ENCODE measurements around the gene RAD23B. TPM values are rescaled to one million over a fixed set of nuclear protein-coding genes. Genes with fewer than 3 reads are reported as not detected.

RAD23B gene
- total RNA-seq, 2 experiments from 2014 or later = 104 to 106 TPM

DNA sequence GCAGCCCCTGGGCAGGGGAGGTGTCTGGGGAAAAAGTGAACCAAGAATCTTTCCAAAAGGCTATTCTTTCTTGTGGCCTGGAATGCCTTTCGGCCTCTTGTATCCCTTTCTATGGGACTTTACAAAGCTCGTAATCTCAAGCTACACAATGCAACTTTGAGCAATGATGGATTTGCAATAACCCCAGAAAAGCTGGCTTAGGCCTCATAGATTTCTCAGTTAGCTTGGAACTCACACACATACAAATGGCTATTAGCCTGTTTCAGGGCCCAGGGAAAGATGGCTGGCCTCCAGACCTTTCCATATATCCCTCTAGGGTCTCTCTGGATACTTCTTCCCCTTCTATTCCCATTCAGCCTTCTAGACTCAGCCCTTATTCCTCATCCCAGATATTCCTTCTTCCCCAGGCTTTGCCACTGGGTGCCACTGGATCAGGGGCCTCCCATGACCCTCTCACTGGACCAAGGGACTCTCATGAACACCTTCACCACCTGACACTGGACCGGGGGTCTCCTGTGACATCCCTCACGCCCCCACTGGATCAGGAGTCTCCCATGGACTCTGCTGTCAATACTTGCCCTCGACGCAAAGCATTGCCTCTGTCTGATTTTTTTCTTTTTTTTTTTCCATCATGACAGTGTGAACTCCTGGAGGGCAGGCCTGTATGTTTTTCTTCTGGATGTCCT lies 59.5 kb downstream of the RAD23B start:
- peaks cover 12% of the 10 kb centered on the region for H3K4me1 Mint-ChIP-seq (ENCODE audit: low read depth)
- H3K27ac Mint-ChIP-seq = no peak overlapping the region
- peak; percentile 9 for DNase-seq
- H3K4me3 Mint-ChIP-seq = no peak overlapping the region
- ChIA-PET POLR2A (interaction anchor here (1.5 kb wide), 1 partner anchor 59 kb away, joined by 10 read pairs; the partner anchor contains the start of gene RAD23B), CTCF (interaction anchor here (0.7 to 3.5 kb wide), 9 partner anchors 19 to 205 kb away, joined by 3 to 26 read pairs (median 11); partner anchors contain the start of gene RAD23B)
- H3K27me3 Mint-ChIP-seq (ENCODE audit: low read depth) = no peaks in the 10 kb centered on the region
- no peak for ATAC-seq
- H3K9me3 Mint-ChIP-seq (ENCODE audit: insufficient read depth) = no peaks in the 10 kb centered on the region
- peaks cover 7% of the 10 kb centered on the region for H3K36me3 Mint-ChIP-seq (ENCODE audit: low read depth)

DNA sequence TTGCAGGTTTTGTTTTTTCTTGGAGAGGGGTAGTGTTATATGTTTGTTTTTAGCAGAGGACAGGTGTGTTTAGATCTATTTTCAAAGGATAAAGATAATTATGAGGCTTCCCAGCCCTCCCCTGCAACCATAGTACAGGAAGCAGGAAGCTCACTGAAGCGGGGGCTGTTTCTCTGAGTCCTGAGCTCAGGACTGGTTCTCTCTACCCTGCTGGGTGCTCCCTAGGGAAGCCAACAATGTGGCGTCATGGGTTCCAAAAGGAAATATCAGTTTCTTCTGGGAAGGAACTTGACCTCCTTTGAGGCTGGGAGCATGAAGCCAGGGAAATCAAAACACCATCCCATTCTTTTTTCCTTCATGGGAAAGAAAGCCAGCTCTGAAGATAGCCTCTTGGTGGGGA lies 62.2 kb downstream of the RAD23B start:
- Mint-ChIP-seq H3K4me1 (ENCODE audit: low read depth) (peaks cover 12% of the 10 kb centered on the region), H3K9me3 (ENCODE audit: insufficient read depth) (no peaks in the 10 kb centered on the region), H3K27me3 (ENCODE audit: low read depth) (no peaks in the 10 kb centered on the region), H3K4me3 (no peak overlapping the region), H3K36me3 (ENCODE audit: low read depth) (no peaks in the 10 kb centered on the region), H3K27ac (no peak overlapping the region)
- CTCF ChIA-PET = interaction anchor here (1.0 to 1.3 kb wide), 4 partner anchors 17 to 208 kb away, joined by 3 to 4 read pairs (median 3); no protein-coding TSS in a partner anchor
- ATAC-seq = no peak
- POLR2A ChIA-PET = interaction anchor here (1.0 to 1.1 kb wide), 2 partner anchors 62 to 64 kb away, joined by 4 to 7 read pairs; no protein-coding TSS in a partner anchor
- peak; percentile 17 for DNase-seq

DNA sequence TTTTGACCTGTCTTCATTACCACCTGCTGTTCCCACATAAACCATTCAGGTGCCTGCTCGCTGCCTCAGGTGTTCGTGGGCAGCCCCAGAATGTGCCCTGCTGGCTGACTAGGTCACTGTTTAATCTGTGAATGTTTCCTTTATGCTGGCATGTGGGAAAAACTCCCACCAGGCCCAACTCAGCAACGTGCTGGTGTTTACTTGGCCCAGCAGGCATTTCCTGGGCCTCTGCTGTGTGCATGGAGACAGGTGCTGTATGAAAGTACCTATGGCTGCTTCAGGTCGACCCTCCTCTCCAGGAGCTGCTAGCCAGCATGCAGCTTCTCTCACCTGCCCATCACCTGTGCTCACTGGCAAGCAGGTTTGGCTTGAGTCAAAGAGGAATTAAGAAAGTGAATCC lies 65.8 kb downstream of the RAD23B start:
- peak; percentile 3 for DNase-seq
- Mint-ChIP-seq H3K27ac (no peak overlapping the region), H3K27me3 (ENCODE audit: low read depth) (peaks cover 4% of the 10 kb centered on the region), H3K4me3 (no peak overlapping the region), H3K4me1 (ENCODE audit: low read depth) (peaks cover 6% of the 10 kb centered on the region), H3K36me3 (ENCODE audit: low read depth) (no peaks in the 10 kb centered on the region), H3K9me3 (ENCODE audit: insufficient read depth) (no peaks in the 10 kb centered on the region)
- CTCF ChIA-PET = interaction anchor here (1.5 kb wide), 1 partner anchor 8 kb away, joined by 8 read pairs; no protein-coding TSS in a partner anchor
- POLR2A ChIA-PET = interaction anchor here (0.6 kb wide), 1 partner anchor 23 kb away, joined by 4 read pairs; no protein-coding TSS in a partner anchor
- no peak for ATAC-seq

DNA sequence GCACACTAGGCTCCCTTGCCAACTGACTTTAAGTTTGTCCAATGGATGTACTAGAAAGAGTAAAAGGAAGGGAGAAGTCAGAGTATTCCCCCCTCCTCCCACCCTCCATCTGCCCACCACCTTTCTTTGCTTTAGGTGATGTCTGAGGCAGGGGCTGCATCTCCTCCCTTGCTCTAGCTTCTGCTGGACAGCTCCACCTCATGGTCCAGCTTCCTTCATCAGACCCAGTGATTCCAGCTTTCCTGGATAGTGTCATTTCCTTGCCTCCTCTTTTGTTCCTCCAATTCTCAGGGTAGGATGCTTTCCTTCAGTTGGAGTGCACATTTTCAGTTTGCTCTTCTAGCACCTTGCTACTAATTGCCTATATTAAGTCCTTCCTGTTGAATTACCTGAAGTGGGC lies 67.4 kb downstream of the RAD23B start:
- Mint-ChIP-seq H3K9me3 (ENCODE audit: insufficient read depth) (no peaks in the 10 kb centered on the region), H3K27me3 (ENCODE audit: low read depth) (peaks cover 4% of the 10 kb centered on the region), H3K4me1 (ENCODE audit: low read depth) (no peaks in the 10 kb centered on the region), H3K36me3 (ENCODE audit: low read depth) (no peaks in the 10 kb centered on the region), H3K27ac (no peak overlapping the region), H3K4me3 (no peak overlapping the region)
- DNase-seq (no peak), ATAC-seq (no peak)
- ChIA-PET CTCF (interaction anchor here (1.5 kb wide), 1 partner anchor 9 kb away, joined by 8 read pairs; no protein-coding TSS in a partner anchor), POLR2A (no interaction called here)

DNA sequence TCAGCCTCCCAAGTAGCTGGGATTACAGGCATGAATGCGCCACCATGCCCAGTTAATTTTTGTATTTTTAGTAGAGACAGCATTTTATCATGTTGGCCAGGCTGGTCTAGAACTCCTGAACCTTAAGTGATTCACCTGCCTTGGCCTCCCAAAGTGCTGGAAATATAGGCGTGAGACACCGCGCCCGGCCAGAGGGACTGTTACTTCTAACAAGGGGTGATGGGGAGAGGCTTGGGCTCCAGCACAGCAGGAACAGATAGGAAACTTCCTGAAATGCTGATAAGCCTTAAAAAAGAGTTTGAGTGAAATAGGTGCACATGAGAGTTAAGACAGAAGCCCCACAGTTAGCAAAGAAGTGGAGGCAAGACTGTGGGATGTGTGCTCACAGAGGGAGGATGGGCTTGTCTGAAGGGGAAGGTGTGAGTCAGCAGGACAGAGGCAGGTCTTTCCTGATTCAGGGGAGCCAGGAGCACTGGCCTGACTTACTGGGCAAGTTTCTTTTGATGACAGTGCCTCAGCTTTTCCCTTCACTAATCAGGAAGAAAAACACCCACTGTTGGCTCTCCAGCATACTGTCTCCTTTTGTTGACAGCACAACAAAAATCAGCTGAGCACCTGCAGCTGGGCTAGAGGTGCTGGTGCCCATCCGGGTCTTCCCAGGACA lies 68.4 kb downstream of the RAD23B start:
- Mint-ChIP-seq H3K27ac (no peak overlapping the region), H3K4me1 (ENCODE audit: low read depth) (no peaks in the 10 kb centered on the region), H3K9me3 (ENCODE audit: insufficient read depth) (no peaks in the 10 kb centered on the region), H3K27me3 (ENCODE audit: low read depth) (peaks cover 4% of the 10 kb centered on the region), H3K36me3 (ENCODE audit: low read depth) (no peaks in the 10 kb centered on the region), H3K4me3 (no peak overlapping the region)
- POLR2A ChIA-PET = no interaction called here
- CTCF ChIA-PET = interaction anchor here (1.1 kb wide), 1 partner anchor 10 kb away, joined by 5 read pairs; no protein-coding TSS in a partner anchor
- no peak for DNase-seq
- no peak for ATAC-seq

DNA sequence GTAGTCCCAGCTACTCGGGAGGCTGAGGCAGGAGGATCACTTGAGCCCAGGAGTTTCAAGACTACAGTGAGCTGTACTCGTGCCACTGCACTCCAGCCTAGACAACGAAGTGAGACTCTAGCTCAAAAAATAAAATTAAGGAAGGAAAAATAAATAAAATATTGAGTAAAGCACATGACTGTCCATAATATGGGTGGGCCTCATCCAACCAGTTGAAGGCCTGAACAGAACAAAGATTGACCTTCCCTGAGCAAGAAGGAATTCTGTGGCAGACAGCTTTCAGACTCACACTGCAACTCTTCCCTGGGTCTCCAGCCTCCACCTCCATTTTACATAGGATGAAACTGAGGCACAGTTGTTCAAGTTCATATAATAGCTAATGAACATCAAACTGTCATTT lies 72.3 kb downstream of the RAD23B start:
- POLR2A ChIA-PET = no interaction called here
- no peak for ATAC-seq

DNA sequence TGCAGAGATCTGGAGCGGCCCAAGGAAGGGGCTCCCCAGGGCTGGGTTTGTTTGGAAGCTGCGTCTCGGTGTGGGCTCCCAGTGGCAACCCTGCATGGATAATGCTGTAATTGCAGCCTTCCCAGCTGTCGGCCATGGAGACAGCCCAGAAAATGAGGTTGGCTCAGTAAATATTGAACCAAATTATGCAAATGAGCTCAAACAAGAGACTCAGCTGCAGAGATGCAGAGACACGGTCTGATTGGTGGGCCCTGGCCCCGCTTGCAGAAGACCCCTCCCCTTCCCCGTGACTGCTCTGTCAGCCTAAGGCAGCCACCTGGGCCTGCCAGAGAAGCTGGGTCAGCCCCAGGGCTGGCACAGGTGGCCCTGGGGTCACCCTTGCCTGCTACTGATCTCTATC lies 75.9 kb downstream of the RAD23B start:
- no peak for DNase-seq
- Mint-ChIP-seq H3K9me3 (ENCODE audit: insufficient read depth) (no peaks in the 10 kb centered on the region), H3K36me3 (ENCODE audit: low read depth) (no peaks in the 10 kb centered on the region), H3K27me3 (ENCODE audit: low read depth) (no peaks in the 10 kb centered on the region), H3K27ac (no peak overlapping the region), H3K4me1 (ENCODE audit: low read depth) (no peaks in the 10 kb centered on the region), H3K4me3 (no peak overlapping the region)
- ATAC-seq = no peak
- CTCF ChIA-PET = interaction anchor here (1.3 kb wide), 1 partner anchor 18 kb away, joined by 4 read pairs; no protein-coding TSS in a partner anchor
- POLR2A ChIA-PET = no interaction called here

More for the DNA sequence above, 72.3 kb downstream of the RAD23B start:
- Mint-ChIP-seq H3K27ac (no peak overlapping the region), H3K9me3 (ENCODE audit: insufficient read depth) (no peaks in the 10 kb centered on the region), H3K27me3 (ENCODE audit: low read depth) (peaks cover 4% of the 10 kb centered on the region), H3K4me3 (no peak overlapping the region), H3K4me1 (ENCODE audit: low read depth) (no peaks in the 10 kb centered on the region), H3K36me3 (ENCODE audit: low read depth) (no peaks in the 10 kb centered on the region)
- CTCF ChIA-PET = no interaction called here
- no peak for DNase-seq

DNA sequence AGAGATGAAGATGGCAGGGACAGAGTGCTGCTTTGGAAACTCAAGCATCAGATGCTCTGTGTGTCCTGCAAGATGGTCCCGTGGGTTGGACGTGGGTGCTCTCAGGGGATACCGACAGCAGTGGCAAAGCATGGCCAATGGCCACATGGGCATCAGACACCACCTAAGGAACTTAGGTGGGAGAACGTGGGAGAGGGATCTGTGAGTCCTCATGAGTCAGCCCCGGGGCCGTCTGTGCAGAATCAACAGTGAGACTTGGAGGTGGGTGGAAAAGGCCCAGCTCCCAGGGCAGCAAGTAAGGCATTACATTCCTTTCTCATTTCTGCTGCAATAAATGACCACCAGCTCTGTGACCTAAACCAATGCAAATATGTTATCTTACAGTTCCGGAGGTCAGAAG lies 77.0 kb downstream of the RAD23B start:
- Mint-ChIP-seq H3K27me3 (ENCODE audit: low read depth) (no peaks in the 10 kb centered on the region), H3K4me3 (no peak overlapping the region), H3K27ac (no peak overlapping the region), H3K36me3 (ENCODE audit: low read depth) (no peaks in the 10 kb centered on the region), H3K9me3 (ENCODE audit: insufficient read depth) (no peaks in the 10 kb centered on the region), H3K4me1 (ENCODE audit: low read depth) (no peaks in the 10 kb centered on the region)
- POLR2A ChIA-PET = no interaction called here
- no peak for ATAC-seq
- CTCF ChIA-PET = no interaction called here
- no peak for DNase-seq

DNA sequence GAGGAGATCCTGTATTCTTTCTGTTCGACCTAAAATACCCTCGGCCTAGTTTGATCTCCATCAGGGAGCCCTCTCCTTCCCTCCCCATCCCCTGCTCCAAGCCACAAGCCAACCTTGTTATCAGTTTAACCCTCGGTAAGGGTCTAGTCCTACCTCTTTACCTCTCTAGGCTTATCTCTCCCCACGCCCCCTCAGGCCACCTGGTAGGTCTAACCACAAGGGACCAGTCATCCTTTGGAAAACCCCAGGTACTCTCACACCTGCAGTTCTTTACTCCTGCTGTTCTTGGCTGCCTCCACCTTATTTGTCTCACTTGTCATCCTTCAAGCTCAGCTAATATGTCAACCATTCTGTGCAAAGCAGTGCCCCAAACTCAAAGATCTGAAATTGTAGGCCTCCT lies 78.7 kb downstream of the RAD23B start:
- DNase-seq (no peak), ATAC-seq (no peak)
- Mint-ChIP-seq H3K27ac (no peak overlapping the region), H3K36me3 (ENCODE audit: low read depth) (no peaks in the 10 kb centered on the region), H3K4me3 (no peak overlapping the region), H3K27me3 (ENCODE audit: low read depth) (no peaks in the 10 kb centered on the region), H3K9me3 (ENCODE audit: insufficient read depth) (no peaks in the 10 kb centered on the region), H3K4me1 (ENCODE audit: low read depth) (no peaks in the 10 kb centered on the region)
- ChIA-PET POLR2A (no interaction called here), CTCF (no interaction called here)

DNA sequence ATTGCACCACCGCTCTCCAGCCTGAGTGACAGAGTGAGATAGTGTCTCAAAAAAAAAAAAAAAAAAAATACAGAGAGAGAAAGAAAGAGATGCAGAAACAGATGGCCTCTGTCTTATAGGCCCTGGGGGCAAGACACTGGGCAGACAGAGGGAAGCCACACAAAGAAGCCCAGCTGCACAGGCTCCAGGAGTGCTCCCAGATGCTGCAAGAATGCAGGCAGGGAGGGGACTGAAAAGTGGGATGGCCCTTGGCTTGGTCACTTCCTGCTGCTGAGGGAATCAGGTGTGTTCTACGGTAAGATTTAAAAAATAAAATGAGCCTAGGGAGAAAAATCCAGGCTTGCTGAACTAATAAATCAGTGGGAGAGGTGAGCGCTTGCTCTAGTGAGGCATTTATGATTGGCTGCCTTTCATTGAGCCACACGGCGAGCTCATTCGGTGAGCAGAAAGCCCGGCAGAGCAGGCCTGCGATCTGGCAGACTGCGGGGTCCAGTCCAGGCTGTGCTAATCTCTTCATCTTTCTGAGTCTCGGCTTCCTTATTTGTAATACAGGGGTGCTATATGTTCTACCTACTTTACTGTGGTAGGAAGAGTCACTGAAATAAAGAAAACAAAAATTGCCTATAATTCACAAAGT lies 80.6 kb downstream of the RAD23B start:
- ATAC-seq = no peak
- CTCF ChIA-PET = no interaction called here

DNA sequence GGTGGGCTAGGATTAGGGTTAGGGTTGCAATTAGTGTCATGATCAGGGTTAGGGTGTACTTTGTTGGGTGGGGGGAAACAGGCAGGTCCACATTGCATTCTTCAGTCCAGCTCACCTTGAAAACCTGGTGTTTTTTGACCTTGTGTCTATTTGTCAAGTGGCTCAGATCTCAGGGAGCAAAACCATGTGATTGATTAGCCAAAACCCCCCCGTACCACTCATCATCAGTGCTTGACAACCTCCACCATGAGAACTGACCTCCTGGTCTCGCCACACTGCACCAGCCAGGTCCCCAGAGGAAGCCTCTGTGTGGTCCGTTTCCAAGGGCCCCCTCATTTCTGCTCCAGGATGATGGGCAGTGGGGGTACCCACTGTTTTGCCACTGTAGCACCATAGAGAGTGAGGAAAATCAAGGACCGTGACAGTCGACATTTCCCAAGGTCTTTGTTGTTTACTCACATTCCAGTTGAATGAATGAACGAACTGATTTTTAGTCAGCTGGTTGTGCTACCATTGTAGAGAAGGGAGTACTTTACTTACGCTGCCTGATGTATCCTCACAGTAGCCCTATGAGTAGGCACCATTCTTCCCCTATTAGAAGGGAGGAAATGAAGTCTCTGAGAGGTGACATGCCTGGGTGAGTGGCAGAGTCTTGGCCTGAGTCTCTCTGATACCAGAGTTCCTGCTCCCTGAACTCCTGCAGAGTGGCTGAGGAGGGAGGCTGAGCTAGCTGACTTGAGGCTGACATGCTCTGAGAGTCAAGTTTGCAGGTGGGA lies 84.8 kb downstream of the RAD23B start:
- Mint-ChIP-seq H3K4me3 (no peak overlapping the region), H3K36me3 (ENCODE audit: low read depth) (no peaks in the 10 kb centered on the region), H3K27me3 (ENCODE audit: low read depth) (peaks cover 4% of the 10 kb centered on the region), H3K4me1 (ENCODE audit: low read depth) (no peaks in the 10 kb centered on the region), H3K9me3 (ENCODE audit: insufficient read depth) (no peaks in the 10 kb centered on the region), H3K27ac (no peak overlapping the region)
- ATAC-seq = no peak
- POLR2A ChIA-PET = no interaction called here
- no peak for DNase-seq
- CTCF ChIA-PET = no interaction called here

More for the DNA sequence above, 80.6 kb downstream of the RAD23B start:
- no peak overlapping the region for H3K4me3 Mint-ChIP-seq
- H3K27me3 Mint-ChIP-seq (ENCODE audit: low read depth) = no peaks in the 10 kb centered on the region
- H3K27ac Mint-ChIP-seq = no peak overlapping the region
- H3K9me3 Mint-ChIP-seq (ENCODE audit: insufficient read depth) = no peaks in the 10 kb centered on the region
- H3K4me1 Mint-ChIP-seq (ENCODE audit: low read depth) = no peaks in the 10 kb centered on the region
- no peaks in the 10 kb centered on the region for H3K36me3 Mint-ChIP-seq (ENCODE audit: low read depth)
- POLR2A ChIA-PET = no interaction called here
- no peak for DNase-seq

All from activated CD8-positive, alpha-beta T cell treated with anti-CD3 and anti-CD28 coated beads, Interleukin-2, amount 10 ng/mL, durations not matched to agents 7 days and 5 days (primary cell).